Measurements from ENCODE around the gene CCDC6. TPM values are rescaled to one million over a fixed set of nuclear protein-coding genes. Genes with fewer than 3 reads are reported as not detected.

The CCDC6 gene
- total RNA-seq, 1 experiment from 2014 or later = 19.1 TPM

GRCh38 chr10:59913547-59914237, 7.3 kb upstream of the CCDC6 start:
- Histone ChIP-seq H3K9me3 (replicated peaks) (no peaks in the 10 kb centered on the region), H3K27ac (no peak overlapping the region), H3K4me1 (no peaks in the 10 kb centered on the region), H3K27me3 (no peaks in the 10 kb centered on the region), H3K36me3 (no peaks in the 10 kb centered on the region), H3K4me3 (no peak overlapping the region)
- DNase-seq = no peak

GRCh38 chr10:59910867-59911266, 4.5 kb upstream of the CCDC6 start:
- DNase-seq = no peak
- Histone ChIP-seq H3K9me3 (replicated peaks) (no peaks in the 10 kb centered on the region), H3K36me3 (no peaks in the 10 kb centered on the region), H3K27me3 (no peaks in the 10 kb centered on the region), H3K27ac (no peak overlapping the region), H3K4me3 (no peak overlapping the region), H3K4me1 (no peaks in the 10 kb centered on the region)

GRCh38 chr10:59909815-59910214, 3.5 kb upstream of the CCDC6 start:
- H3K4me3 ChIP-seq = no peak overlapping the region
- no peaks in the 10 kb centered on the region for H3K27me3 ChIP-seq
- H3K4me1 ChIP-seq = no peaks in the 10 kb centered on the region
- no peaks in the 10 kb centered on the region for H3K36me3 ChIP-seq
- DNase-seq = no peak
- H3K27ac ChIP-seq = no peak overlapping the region
- H3K9me3 ChIP-seq (replicated peaks) = no peaks in the 10 kb centered on the region

- Histone ChIP-seq H3K36me3 (no peaks in the 10 kb centered on the region), H3K4me1 (no peaks in the 10 kb centered on the region), H3K4me3 (peak overlapping the region; percentile 71), H3K9me3 (replicated peaks) (no peaks in the 10 kb centered on the region), H3K27ac (peak overlapping the region; percentile 83), H3K27me3 (no peaks in the 10 kb centered on the region)
- DNase-seq = no peak
Observed at GRCh38 chr10:59908808-59909143, 2.4 kb upstream of the CCDC6 start.

GRCh38 chr10:59907918-59908807, 1.8 kb upstream of the CCDC6 start:
- DNase-seq = peak; percentile 60 to 81
- Histone ChIP-seq H3K4me3 (peak overlapping the region; percentile 71), H3K27ac (peak overlapping the region; percentile 83), H3K9me3 (replicated peaks) (no peaks in the 10 kb centered on the region), H3K4me1 (no peaks in the 10 kb centered on the region), H3K36me3 (no peaks in the 10 kb centered on the region), H3K27me3 (no peaks in the 10 kb centered on the region)

- no peaks in the 10 kb centered on the region for H3K36me3 ChIP-seq
- DNase-seq = no peak
- H3K27ac ChIP-seq = peak overlapping the region; percentile 83
- H3K4me1 ChIP-seq = no peaks in the 10 kb centered on the region
- no peaks in the 10 kb centered on the region for H3K27me3 ChIP-seq
- H3K9me3 ChIP-seq (replicated peaks) = no peaks in the 10 kb centered on the region
- peak overlapping the region; percentile 71 for H3K4me3 ChIP-seq
Observed at GRCh38 chr10:59907537-59907917, 1.2 kb upstream of the CCDC6 start.

GRCh38 chr10:59905731-59906416, 482 bp downstream of the CCDC6 start:
- DNase-seq = peak; percentile 8 to 9
- no peaks in the 10 kb centered on the region for H3K4me1 ChIP-seq
- peak overlapping the region; percentile 70 for H3K27ac ChIP-seq
- H3K27me3 ChIP-seq = no peaks in the 10 kb centered on the region
- H3K36me3 ChIP-seq = no peaks in the 10 kb centered on the region
- H3K9me3 ChIP-seq (replicated peaks) = no peaks in the 10 kb centered on the region
- peak overlapping the region; percentile 71 for H3K4me3 ChIP-seq

GRCh38 chr10:59905066-59905730, 1.2 kb downstream of the CCDC6 start:
- no peaks in the 10 kb centered on the region for H3K36me3 ChIP-seq
- no peaks in the 10 kb centered on the region for H3K9me3 ChIP-seq (replicated peaks)
- no peaks in the 10 kb centered on the region for H3K27me3 ChIP-seq
- peak; percentile 26 to 29 for DNase-seq
- H3K27ac ChIP-seq = peak overlapping the region; percentile 70
- H3K4me1 ChIP-seq = no peaks in the 10 kb centered on the region
- H3K4me3 ChIP-seq = peak overlapping the region; percentile 71

- Histone ChIP-seq H3K36me3 (no peaks in the 10 kb centered on the region), H3K27me3 (no peaks in the 10 kb centered on the region), H3K9me3 (replicated peaks) (no peaks in the 10 kb centered on the region), H3K27ac (no peak overlapping the region), H3K4me1 (no peaks in the 10 kb centered on the region), H3K4me3 (peak overlapping the region; percentile 71)
- DNase-seq = no peak
Observed at GRCh38 chr10:59904426-59905065, 1.8 kb downstream of the CCDC6 start.

GRCh38 chr10:59903871-59904270, 2.5 kb downstream of the CCDC6 start:
- Histone ChIP-seq H3K36me3 (no peaks in the 10 kb centered on the region), H3K4me1 (no peaks in the 10 kb centered on the region), H3K27ac (no peak overlapping the region), H3K4me3 (no peak overlapping the region), H3K27me3 (no peaks in the 10 kb centered on the region), H3K9me3 (replicated peaks) (no peaks in the 10 kb centered on the region)
- no peak for DNase-seq

- Histone ChIP-seq H3K4me1 (no peaks in the 10 kb centered on the region), H3K27me3 (no peaks in the 10 kb centered on the region), H3K27ac (no peak overlapping the region), H3K4me3 (no peak overlapping the region), H3K36me3 (no peaks in the 10 kb centered on the region), H3K9me3 (replicated peaks) (no peaks in the 10 kb centered on the region)
- no peak for DNase-seq
Observed at GRCh38 chr10:59902016-59902415, 4.3 kb downstream of the CCDC6 start.

- Histone ChIP-seq H3K27ac (no peak overlapping the region), H3K36me3 (no peaks in the 10 kb centered on the region), H3K9me3 (replicated peaks) (no peaks in the 10 kb centered on the region), H3K4me3 (no peak overlapping the region), H3K4me1 (no peaks in the 10 kb centered on the region), H3K27me3 (no peaks in the 10 kb centered on the region)
- no peak for DNase-seq
Observed at GRCh38 chr10:59901470-59901869, 4.9 kb downstream of the CCDC6 start.

- Histone ChIP-seq H3K36me3 (no peaks in the 10 kb centered on the region), H3K4me3 (no peak overlapping the region), H3K9me3 (replicated peaks) (no peaks in the 10 kb centered on the region), H3K27ac (no peak overlapping the region), H3K27me3 (no peaks in the 10 kb centered on the region), H3K4me1 (no peaks in the 10 kb centered on the region)
- DNase-seq = no peak
Observed at GRCh38 chr10:59900048-59900727, 6.2 kb downstream of the CCDC6 start.
